A549 (cell line): ENCODE measurements around the gene MYDGF. TPM values are rescaled to one million over a fixed set of nuclear protein-coding genes. Genes with fewer than 3 reads are reported as not detected.
A peak's percentile ranks its signal among the peaks of the same experiment; 100 is the strongest.

Experiments
- ATAC-seq, 2 experiments: fragments of 200-7000 bp in 1 of 2; fragments of >200 bp in 1 of 2; cut with Nextera tagmentation in 1 of 2; cut with Tn5 transposase in 1 of 2; 3 replicates each; pipeline versions ENCODE4 v1.8.0 to v1.9.1; 2018 to 2020; ENCODE audit warnings: mild to moderate bottlenecking in 1 of 2, moderate library complexity in 1 of 2
- CTCF ChIA-PET: fragments of 300-600 bp; sonication (Branson Sonifier 250); formaldehyde crosslinking; extraction: SDS; loops from one replicate; lab custom pipeline; 2021; ENCODE audit warnings: antibody characterized with exemption, inconsistent platforms; lab: Yijun Ruan, JAX
- POLR2A ChIA-PET: fragments of 350-600 bp; formaldehyde crosslinking; extraction: SDS; loops from one replicate; lab custom pipeline; 2021; ENCODE audit warnings: antibody characterized with exemption, inconsistent platforms; lab: Yijun Ruan, JAX
- DNase-seq, 2 experiments: peaks; one replicate each; pipeline versions ENCODE4 v3.0.0 to v3.0.0-alpha.2; 2011 to 2016; ENCODE audit warnings: low read depth in 1 of 2, low spot score in 1 of 2
- FAIRE-seq: peaks from 2 replicates; lab custom pipeline; 2011; peaks lifted over from hg19 to GRCh38; lab: Jason Lieb, UNC
- H3K27ac ChIP-seq, 2 experiments: fragments of >200 bp; sonication (Bioruptor Twin); formaldehyde crosslinking; 3 replicates each; pipeline ENCODE4 v1.5.1; 2016 to 2017
- H3K4me1 ChIP-seq: fragments of >200 bp; sonication (Bioruptor Twin); formaldehyde crosslinking; 3 replicates; pipeline ENCODE4 v1.6.1; 2016
- H3K4me2 ChIP-seq: fragments of >200 bp; sonication (Bioruptor Twin); formaldehyde crosslinking; 3 replicates; pipeline ENCODE4 v1.6.1; 2016
- H3K4me3 ChIP-seq: fragments of >200 bp; sonication (Bioruptor Twin); formaldehyde crosslinking; 3 replicates; pipeline ENCODE4 v1.5.1; 2016
- H3K9me3 ChIP-seq: fragments of >200 bp; sonication (Bioruptor Twin); formaldehyde crosslinking; 3 replicates; pipeline ENCODE4 v1.6.1; 2016
- BCL3 ChIP-seq: fragments of >200 bp; sonication (Bioruptor Twin); formaldehyde crosslinking; IDR thresholded peaks from 3 replicates; pipeline ENCODE4 v1.6.1; 2016
- BHLHE40 ChIP-seq: IDR thresholded peaks from 2 replicates; pipeline ENCODE4 v1.6.1; 2012; ENCODE audit warnings: low read depth, low read length, inconsistent platforms
- CBX2 ChIP-seq: fragments of 200-600 bp; sonication (generic); IDR thresholded peaks from 2 replicates; pipeline ENCODE4 v1.6.1; 2016; ENCODE audit warnings: low read depth, mild to moderate bottlenecking, borderline replicate concordance
- CTCF ChIP-seq: fragments of >200 bp; sonication (Bioruptor Twin); formaldehyde crosslinking; IDR thresholded peaks from 3 replicates; pipeline ENCODE4 v1.5.1; 2016
- EHF ChIP-seq: fragments of 250-450 bp; sonication (Bioruptor Pico); IDR thresholded peaks from 2 replicates; pipeline ENCODE4 v1.5.0; 2020; ENCODE audit warnings: mild to moderate bottlenecking
- EP300 ChIP-seq, 2 experiments: fragments of >200 bp; sonication (Bioruptor Twin); formaldehyde crosslinking; IDR thresholded peaks; 2 replicates in 1 of 2; 3 replicates in 1 of 2; pipeline ENCODE4 v1.6.1; 2016 to 2017
- HEYL ChIP-seq: fragments of 250-450 bp; sonication (Bioruptor Pico); IDR thresholded peaks from 2 replicates; pipeline ENCODE4 v1.8.0; 2021; ENCODE audit warnings: mild to moderate bottlenecking, moderate library complexity
- MAZ ChIP-seq: fragments of 150-350 bp; IDR thresholded peaks from 2 replicates; pipeline ENCODE4 v1.6.1; 2014; ENCODE audit warnings: antibody characterized with exemption, low read depth, low read length, borderline replicate concordance
- NFE2L2 ChIP-seq: fragments of 150-350 bp; conservative IDR thresholded peaks from 2 replicates; pipeline ENCODE4 v1.6.1; 2014; ENCODE audit warnings: low read length
- POLR2AphosphoS2 ChIP-seq: conservative IDR thresholded peaks from 2 replicates; pipeline ENCODE4 v1.6.1; 2012; ENCODE audit warnings: low read length, improper control_type of control experiment, inconsistent platforms
- SREBF2 ChIP-seq: fragments of 450-650 bp; IDR thresholded peaks from 2 replicates; pipeline ENCODE4 v1.6.1; 2014; ENCODE audit warnings: mild to moderate bottlenecking, moderate library complexity
- USF2 ChIP-seq: fragments of 450-650 bp; IDR thresholded peaks from 2 replicates; pipeline ENCODE4 v1.6.1; 2014; ENCODE audit warnings: antibody characterized with exemption
- WGBS: methylation state at CpG from one replicate; pipeline ENCODE4 v1.1.6; 2017; ENCODE audit errors: missing lambda C conversion rate; 5-methylcytosine and 5-hydroxymethylcytosine counted together
- polyA plus RNA-seq, 4 experiments: library from polyadenylated mRNA; depleted of rRNA in 3 of 4; stranded (reverse); fragments of >200 nt; fragmentation: RNase III in 1 of 4; extraction: RNeasy Plus Mini Kit Qiagen cat#74134 plus additional on column Dnase treatment in 1 of 4; gene quantifications; 2 replicates in 3 of 4; 3 replicates in 1 of 4; pipeline ENCODE4 v1.2.3, GENCODE V29; 2011 to 2017

Gene MYDGF
- polyA plus RNA-seq, 2 of the 4 experiments (the other 2 are of a cell fraction) = 62.1 to 107 TPM

- H3K9me3 ChIP-seq = no peaks in the 10 kb centered on the region
- peak overlapping the region in 1 of 2 experiments; percentile 46; a peak in 2 of 6 replicates for H3K27ac ChIP-seq
- ChIA-PET POLR2A (no interaction called here), CTCF (interaction anchor here (1.2 kb wide), 1 partner anchor 26 kb away, joined by 3 read pairs; no protein-coding TSS in a partner anchor)
- no peak for DNase-seq
- 35% methylated on average over 9 of the region's 15 CpGs for WGBS
- H3K4me3 ChIP-seq = no peak overlapping the region
- TF ChIP-seq NFE2L2 = no peak
- no peak for TF ChIP-seq EHF (CRISPR knock-in tag)
- no peak for TF ChIP-seq MAZ
- no peak for TF ChIP-seq POLR2AphosphoS2
- TF ChIP-seq CBX2 = no peak
- no peak for TF ChIP-seq BHLHE40
- TF ChIP-seq CTCF = no peak
- TF ChIP-seq HEYL (CRISPR knock-in tag) = no peak
- no peak for TF ChIP-seq USF2
- no peak for TF ChIP-seq SREBF2
- no peak for TF ChIP-seq BCL3
- no peak for TF ChIP-seq EP300 (IDR thresholded peaks at IDR 0.05)
- H3K4me1 ChIP-seq = no peaks in the 10 kb centered on the region
- no peak for FAIRE-seq
- peak; percentile 74 to 77 for ATAC-seq
- peak overlapping the region; percentile 44 for H3K4me2 ChIP-seq
Measured at GRCh38 chr19:4609878-4610511, 60.1 kb downstream of the MYDGF start.

Other genes starting within 250 kb of the MYDGF start
- gene UBXN6, start 212.5 kb downstream of the MYDGF start, polyA plus RNA-seq (2011; rRNA removed) = 19.9 and 23.0 TPM in 2 replicates
- 27.4 to 32.7 TPM (median 31.6 TPM) in 3 replicates for gene UBXN6, start 212.5 kb downstream of the MYDGF start, polyA plus RNA-seq (2017; fragmentation: RNase III; extraction: RNeasy Plus Mini Kit Qiagen cat#74134 plus additional on column Dnase treatment)
- gene HDGFL2, start 198.0 kb downstream of the MYDGF start, polyA plus RNA-seq (2011; rRNA removed) = 8.9 and 10.8 TPM in 2 replicates
- gene HDGFL2, start 198.0 kb downstream of the MYDGF start, polyA plus RNA-seq (2017; fragmentation: RNase III; extraction: RNeasy Plus Mini Kit Qiagen cat#74134 plus additional on column Dnase treatment) = 29.6 to 36.1 TPM (median 34.3 TPM) in 3 replicates
- gene PLIN4, start 151.9 kb downstream of the MYDGF start, polyA plus RNA-seq (2011; rRNA removed) = 0.04 and 0.07 TPM in 2 replicates
- gene PLIN4, start 151.9 kb downstream of the MYDGF start, polyA plus RNA-seq (2017; fragmentation: RNase III; extraction: RNeasy Plus Mini Kit Qiagen cat#74134 plus additional on column Dnase treatment) = 0.20 to 0.24 TPM (median 0.23 TPM) in 3 replicates
- 0.04 and 0.25 TPM in 2 replicates for gene PLIN5, start 135.1 kb downstream of the MYDGF start, polyA plus RNA-seq (2011; rRNA removed)
- 0.08 to 0.11 TPM in 2 of 3 replicates, not detected in the other for gene PLIN5, start 135.1 kb downstream of the MYDGF start, polyA plus RNA-seq (2017; fragmentation: RNase III; extraction: RNeasy Plus Mini Kit Qiagen cat#74134 plus additional on column Dnase treatment)
- gene LRG1, start 130.3 kb downstream of the MYDGF start, polyA plus RNA-seq (2011; rRNA removed) = 0.18 and 0.21 TPM in 2 replicates
- 0.03 to 0.04 TPM in 2 of 3 replicates, not detected in the other for gene LRG1, start 130.3 kb downstream of the MYDGF start, polyA plus RNA-seq (2017; fragmentation: RNase III; extraction: RNeasy Plus Mini Kit Qiagen cat#74134 plus additional on column Dnase treatment)
- 5.4 and 5.7 TPM in 2 replicates for gene SEMA6B, start 110.7 kb downstream of the MYDGF start, polyA plus RNA-seq (2011; rRNA removed)
- 8.0 to 9.0 TPM (median 9.0 TPM) in 3 replicates for gene SEMA6B, start 110.7 kb downstream of the MYDGF start, polyA plus RNA-seq (2017; fragmentation: RNase III; extraction: RNeasy Plus Mini Kit Qiagen cat#74134 plus additional on column Dnase treatment)
- gene TNFAIP8L1, start 30.8 kb downstream of the MYDGF start, polyA plus RNA-seq (2011; rRNA removed) = 3.2 TPM in 2 replicates
- 4.9 to 5.9 TPM (median 5.4 TPM) in 3 replicates for gene TNFAIP8L1, start 30.8 kb downstream of the MYDGF start, polyA plus RNA-seq (2017; fragmentation: RNase III; extraction: RNeasy Plus Mini Kit Qiagen cat#74134 plus additional on column Dnase treatment)
- gene DPP9, start 53.5 kb upstream of the MYDGF start, polyA plus RNA-seq (2011; rRNA removed) = 10.1 and 16.3 TPM in 2 replicates
- 52.8 to 65.9 TPM (median 53.5 TPM) in 3 replicates for gene DPP9, start 53.5 kb upstream of the MYDGF start, polyA plus RNA-seq (2017; fragmentation: RNase III; extraction: RNeasy Plus Mini Kit Qiagen cat#74134 plus additional on column Dnase treatment)
- gene FEM1A, start 121.4 kb upstream of the MYDGF start, polyA plus RNA-seq (2011; rRNA removed) = 3.2 and 3.5 TPM in 2 replicates
- 4.0 to 4.1 TPM (median 4.0 TPM) in 3 replicates for gene FEM1A, start 121.4 kb upstream of the MYDGF start, polyA plus RNA-seq (2017; fragmentation: RNase III; extraction: RNeasy Plus Mini Kit Qiagen cat#74134 plus additional on column Dnase treatment)
- 0.78 and 2.0 TPM in 2 replicates for gene TICAM1, start 161.4 kb upstream of the MYDGF start, polyA plus RNA-seq (2011; rRNA removed)
- gene TICAM1, start 161.4 kb upstream of the MYDGF start, polyA plus RNA-seq (2017; fragmentation: RNase III; extraction: RNeasy Plus Mini Kit Qiagen cat#74134 plus additional on column Dnase treatment) = 3.8 to 4.0 TPM (median 3.9 TPM) in 3 replicates
- gene PLIN3, start 197.3 kb upstream of the MYDGF start, polyA plus RNA-seq (2011; rRNA removed) = 28.4 and 30.1 TPM in 2 replicates
- 75.7 to 84.3 TPM (median 83.7 TPM) in 3 replicates for gene PLIN3, start 197.3 kb upstream of the MYDGF start, polyA plus RNA-seq (2017; fragmentation: RNase III; extraction: RNeasy Plus Mini Kit Qiagen cat#74134 plus additional on column Dnase treatment)
- gene ARRDC5, start 232.6 kb upstream of the MYDGF start, polyA plus RNA-seq (2011; rRNA removed) = not detected in 2 replicates
- gene ARRDC5, start 232.6 kb upstream of the MYDGF start, polyA plus RNA-seq (2017; fragmentation: RNase III; extraction: RNeasy Plus Mini Kit Qiagen cat#74134 plus additional on column Dnase treatment) = not detected in 3 replicates
- 7.2 and 8.5 TPM in 2 replicates for gene UHRF1, start 239.2 kb upstream of the MYDGF start, polyA plus RNA-seq (2011; rRNA removed)
- gene UHRF1, start 239.2 kb upstream of the MYDGF start, polyA plus RNA-seq (2017; fragmentation: RNase III; extraction: RNeasy Plus Mini Kit Qiagen cat#74134 plus additional on column Dnase treatment) = 50.6 to 52.7 TPM (median 52.3 TPM) in 3 replicates